Measurements from ENCODE around the gene GBA2.

The GBA2 gene

DNA sequence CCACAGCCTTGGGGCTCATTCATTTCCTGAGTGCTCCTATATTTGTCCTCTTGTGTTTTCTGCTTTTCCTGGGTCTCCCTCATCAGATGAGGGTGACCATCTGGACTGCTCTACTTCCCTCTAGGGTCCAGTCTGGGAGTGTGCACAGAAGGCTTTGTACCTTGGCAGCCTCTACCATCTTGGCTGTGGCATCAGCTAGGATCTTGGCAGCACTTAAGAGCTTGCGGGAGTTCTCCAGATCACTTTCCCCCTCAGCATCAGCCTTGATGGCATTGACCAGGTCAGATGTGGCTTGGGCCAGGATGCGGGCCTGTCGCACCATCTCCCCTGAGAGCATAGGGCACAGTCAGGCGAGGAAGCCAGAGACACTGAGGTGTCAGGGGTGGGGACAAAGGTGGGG lies 32.8 kb downstream of the GBA2 start:
- Histone ChIP-seq H3K4me3 (replicated peaks; ENCODE audit: insufficient read depth, low read length) (no peak overlapping the region), H3K27ac (replicated peaks) (no peak overlapping the region), H3K27me3 (ENCODE audit: insufficient read depth, poor library complexity, severe bottlenecking) (no peaks in the 10 kb centered on the region)
- no peak for DNase-seq (ENCODE audit: low read depth in 1 of 2, low spot score in 1 of 2)
- no peak for TF ChIP-seq POLR2AphosphoS5 (IDR thresholded peaks at IDR 0.05; ENCODE audit: low read depth)
- TF ChIP-seq, protein P1, sequence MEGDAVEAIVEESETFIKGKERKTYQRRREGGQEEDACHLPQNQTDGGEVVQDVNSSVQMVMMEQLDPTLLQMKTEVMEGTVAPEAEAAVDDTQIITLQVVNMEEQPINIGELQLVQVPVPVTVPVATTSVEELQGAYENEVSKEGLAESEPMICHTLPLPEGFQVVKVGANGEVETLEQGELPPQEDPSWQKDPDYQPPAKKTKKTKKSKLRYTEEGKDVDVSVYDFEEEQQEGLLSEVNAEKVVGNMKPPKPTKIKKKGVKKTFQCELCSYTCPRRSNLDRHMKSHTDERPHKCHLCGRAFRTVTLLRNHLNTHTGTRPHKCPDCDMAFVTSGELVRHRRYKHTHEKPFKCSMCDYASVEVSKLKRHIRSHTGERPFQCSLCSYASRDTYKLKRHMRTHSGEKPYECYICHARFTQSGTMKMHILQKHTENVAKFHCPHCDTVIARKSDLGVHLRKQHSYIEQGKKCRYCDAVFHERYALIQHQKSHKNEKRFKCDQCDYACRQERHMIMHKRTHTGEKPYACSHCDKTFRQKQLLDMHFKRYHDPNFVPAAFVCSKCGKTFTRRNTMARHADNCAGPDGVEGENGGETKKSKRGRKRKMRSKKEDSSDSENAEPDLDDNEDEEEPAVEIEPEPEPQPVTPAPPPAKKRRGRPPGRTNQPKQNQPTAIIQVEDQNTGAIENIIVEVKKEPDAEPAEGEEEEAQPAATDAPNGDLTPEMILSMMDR (IDR thresholded peaks at IDR 0.05; ENCODE audit: insufficient read depth, low read length), result no peak

DNA sequence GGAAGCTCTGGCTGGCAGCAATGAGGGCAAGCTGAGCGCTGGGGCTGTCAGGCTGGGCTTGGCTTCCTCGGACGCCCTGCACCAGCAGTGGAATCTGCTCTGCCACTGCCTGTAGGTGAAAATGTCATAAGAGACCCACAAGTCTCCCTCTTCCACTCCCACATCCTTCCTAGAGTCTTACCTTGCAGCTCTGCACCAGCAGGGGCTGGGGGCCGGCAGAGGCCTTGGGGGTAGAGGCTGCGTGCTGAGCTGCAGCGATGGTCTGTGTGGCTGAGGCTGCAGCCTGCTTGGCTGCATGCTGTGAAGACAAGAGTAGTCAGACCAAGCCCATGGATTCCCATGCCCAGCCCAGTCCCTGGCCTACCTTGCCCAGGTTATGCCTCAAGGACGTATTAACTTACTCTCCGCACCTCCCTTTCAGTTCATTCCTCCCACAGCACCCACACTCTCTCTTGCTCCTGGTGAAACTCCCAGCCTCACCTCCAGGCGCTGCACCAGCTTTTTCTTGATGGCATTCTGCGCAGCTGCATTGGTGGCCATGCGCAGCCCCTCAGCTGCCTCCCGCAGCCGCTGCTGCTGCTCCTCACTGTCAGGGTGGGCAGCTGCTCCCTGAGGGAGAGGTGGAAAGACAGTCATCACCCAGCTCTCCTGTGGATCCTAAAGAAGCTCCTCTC lies 34.3 kb downstream of the GBA2 start:
- no peak for DNase-seq (ENCODE audit: low read depth in 1 of 2, low spot score in 1 of 2)
- Histone ChIP-seq H3K4me3 (replicated peaks; ENCODE audit: insufficient read depth, low read length) (no peak overlapping the region), H3K27ac (replicated peaks) (no peak overlapping the region), H3K27me3 (ENCODE audit: insufficient read depth, poor library complexity, severe bottlenecking) (no peaks in the 10 kb centered on the region)
- TF ChIP-seq POLR2AphosphoS5 (IDR thresholded peaks at IDR 0.05; ENCODE audit: low read depth) (no peak), SPI1 (IDR thresholded peaks at IDR 0.05; ENCODE audit: borderline replicate concordance, low read depth) (no peak), GABPA (IDR thresholded peaks at IDR 0.05; ENCODE audit: low read depth) (no peak)
- TF ChIP-seq, protein P2, sequence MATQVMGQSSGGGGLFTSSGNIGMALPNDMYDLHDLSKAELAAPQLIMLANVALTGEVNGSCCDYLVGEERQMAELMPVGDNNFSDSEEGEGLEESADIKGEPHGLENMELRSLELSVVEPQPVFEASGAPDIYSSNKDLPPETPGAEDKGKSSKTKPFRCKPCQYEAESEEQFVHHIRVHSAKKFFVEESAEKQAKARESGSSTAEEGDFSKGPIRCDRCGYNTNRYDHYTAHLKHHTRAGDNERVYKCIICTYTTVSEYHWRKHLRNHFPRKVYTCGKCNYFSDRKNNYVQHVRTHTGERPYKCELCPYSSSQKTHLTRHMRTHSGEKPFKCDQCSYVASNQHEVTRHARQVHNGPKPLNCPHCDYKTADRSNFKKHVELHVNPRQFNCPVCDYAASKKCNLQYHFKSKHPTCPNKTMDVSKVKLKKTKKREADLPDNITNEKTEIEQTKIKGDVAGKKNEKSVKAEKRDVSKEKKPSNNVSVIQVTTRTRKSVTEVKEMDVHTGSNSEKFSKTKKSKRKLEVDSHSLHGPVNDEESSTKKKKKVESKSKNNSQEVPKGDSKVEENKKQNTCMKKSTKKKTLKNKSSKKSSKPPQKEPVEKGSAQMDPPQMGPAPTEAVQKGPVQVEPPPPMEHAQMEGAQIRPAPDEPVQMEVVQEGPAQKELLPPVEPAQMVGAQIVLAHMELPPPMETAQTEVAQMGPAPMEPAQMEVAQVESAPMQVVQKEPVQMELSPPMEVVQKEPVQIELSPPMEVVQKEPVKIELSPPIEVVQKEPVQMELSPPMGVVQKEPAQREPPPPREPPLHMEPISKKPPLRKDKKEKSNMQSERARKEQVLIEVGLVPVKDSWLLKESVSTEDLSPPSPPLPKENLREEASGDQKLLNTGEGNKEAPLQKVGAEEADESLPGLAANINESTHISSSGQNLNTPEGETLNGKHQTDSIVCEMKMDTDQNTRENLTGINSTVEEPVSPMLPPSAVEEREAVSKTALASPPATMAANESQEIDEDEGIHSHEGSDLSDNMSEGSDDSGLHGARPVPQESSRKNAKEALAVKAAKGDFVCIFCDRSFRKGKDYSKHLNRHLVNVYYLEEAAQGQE (IDR thresholded peaks at IDR 0.05; ENCODE audit: insufficient replicate concordance, low read depth), result no peak
- TF ChIP-seq, protein P1 (IDR thresholded peaks at IDR 0.05; ENCODE audit: insufficient read depth, low read length), result no peak

DNA sequence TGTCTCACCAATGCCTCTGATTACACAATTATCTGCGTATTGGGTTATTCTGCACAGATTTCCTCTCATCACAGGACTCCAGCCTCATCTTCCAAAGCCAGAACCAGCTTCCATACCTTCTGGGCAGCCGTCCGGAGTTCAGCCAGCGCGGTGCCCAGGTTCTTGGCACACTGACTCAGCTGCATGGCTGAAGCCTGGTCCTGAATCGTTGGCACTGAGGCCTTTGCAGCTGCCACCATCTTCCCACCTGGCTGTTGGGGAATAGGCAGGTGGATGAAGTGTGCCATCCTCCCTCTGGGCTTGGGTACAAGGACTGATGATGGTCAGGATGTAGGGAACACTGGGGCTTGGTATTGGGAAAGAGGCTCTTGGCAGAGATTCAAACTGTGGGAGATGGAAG lies 34.9 kb downstream of the GBA2 start:
- DNase-seq (ENCODE audit: low read depth in 1 of 2, low spot score in 1 of 2), result no peak
- no peaks in the 10 kb centered on the region for H3K27me3 ChIP-seq (ENCODE audit: insufficient read depth, poor library complexity, severe bottlenecking)
- no peak overlapping the region for H3K27ac ChIP-seq (replicated peaks)
- TF ChIP-seq, protein P1 (IDR thresholded peaks at IDR 0.05; ENCODE audit: insufficient read depth, low read length), result no peak
- TF ChIP-seq, protein P2 (IDR thresholded peaks at IDR 0.05; ENCODE audit: insufficient replicate concordance, low read depth), result no peak
- TF ChIP-seq POLR2AphosphoS5 (IDR thresholded peaks at IDR 0.05; ENCODE audit: low read depth) (no peak), SPI1 (IDR thresholded peaks at IDR 0.05; ENCODE audit: borderline replicate concordance, low read depth) (no peak), GABPA (IDR thresholded peaks at IDR 0.05; ENCODE audit: low read depth) (no peak)
- H3K4me3 ChIP-seq (replicated peaks; ENCODE audit: insufficient read depth, low read length), result no peak overlapping the region

DNA sequence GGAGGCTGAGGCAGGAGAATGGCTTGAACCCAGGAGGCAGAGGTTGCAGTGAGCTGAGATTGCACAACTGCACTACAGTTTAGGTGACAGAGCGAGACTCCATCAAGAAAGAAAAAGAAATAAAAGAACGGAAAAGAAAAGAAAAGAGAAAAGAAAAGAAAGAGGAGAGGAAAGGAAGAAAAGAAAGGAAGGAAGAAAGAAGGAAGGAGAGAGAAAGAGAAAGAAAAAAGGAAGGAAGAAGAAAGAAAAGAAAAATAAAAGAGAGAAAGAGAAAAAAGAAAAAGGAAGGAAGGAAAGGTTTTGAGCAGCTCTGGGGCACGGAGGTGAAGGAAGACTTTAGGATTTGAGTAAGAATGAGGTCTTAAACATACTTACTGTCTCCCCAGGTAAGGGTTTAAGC lies 35.5 kb downstream of the GBA2 start:
- DNase-seq (ENCODE audit: low read depth in 1 of 2, low spot score in 1 of 2), result no peak
- no peak overlapping the region for H3K27ac ChIP-seq (replicated peaks)
- no peaks in the 10 kb centered on the region for H3K27me3 ChIP-seq (ENCODE audit: insufficient read depth, poor library complexity, severe bottlenecking)
- TF ChIP-seq, protein P2 (IDR thresholded peaks at IDR 0.05; ENCODE audit: insufficient replicate concordance, low read depth), result no peak
- TF ChIP-seq GABPA (IDR thresholded peaks at IDR 0.05; ENCODE audit: low read depth) (no peak), POLR2AphosphoS5 (IDR thresholded peaks at IDR 0.05; ENCODE audit: low read depth) (no peak), SPI1 (IDR thresholded peaks at IDR 0.05; ENCODE audit: borderline replicate concordance, low read depth) (no peak)
- TF ChIP-seq, protein P1 (IDR thresholded peaks at IDR 0.05; ENCODE audit: insufficient read depth, low read length), result no peak
- H3K4me3 ChIP-seq (replicated peaks; ENCODE audit: insufficient read depth, low read length), result no peak overlapping the region
